Left renal pelvis (tissue), 4 donors: ENCODE results near the gene LYPD3. TPM values are rescaled to one million over a fixed set of nuclear protein-coding genes. Genes with fewer than 3 reads are reported as not detected.

Experiments used
- DNase-seq, 4 donors: peaks; one replicate each; pipeline ENCODE4 v3.0.0-alpha.2; 2013; ENCODE audit warnings: low read depth in 4 of 4, low spot score in 3 of 4
- polyA plus RNA-seq, 4 donors: library from polyadenylated mRNA; unstranded; fragments of 120-200 nt; gene quantifications; one replicate each; pipeline ENCODE4 v1.2.1, GENCODE V29; 2013; ENCODE audit not compliant: insufficient read length in 4 of 4

Gene LYPD3
- polyA plus RNA-seq, 4 donors = 1.3 to 4.1 (median 2.7) TPM

DNA sequence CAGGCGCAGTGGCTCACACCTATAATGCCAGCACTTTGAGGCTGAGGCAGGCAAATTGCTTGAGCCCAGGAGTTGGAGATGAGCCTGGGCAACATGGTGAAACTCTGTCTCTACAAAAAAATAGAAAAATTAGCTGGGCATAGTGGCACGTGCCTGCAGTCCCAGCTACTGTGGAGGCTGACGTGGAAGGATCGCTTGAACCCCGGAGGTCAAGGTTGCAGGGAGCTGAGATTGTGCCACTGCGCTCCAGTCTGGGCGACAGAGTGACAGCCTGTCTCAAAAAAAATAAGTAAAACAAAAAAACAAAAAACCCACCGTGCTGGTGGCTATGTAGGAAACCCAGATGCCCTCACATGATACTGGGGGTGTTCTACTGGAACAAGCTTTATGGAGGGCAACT, 22.8 kb upstream of the LYPD3 start:
- DNase-seq = no peak

DNA sequence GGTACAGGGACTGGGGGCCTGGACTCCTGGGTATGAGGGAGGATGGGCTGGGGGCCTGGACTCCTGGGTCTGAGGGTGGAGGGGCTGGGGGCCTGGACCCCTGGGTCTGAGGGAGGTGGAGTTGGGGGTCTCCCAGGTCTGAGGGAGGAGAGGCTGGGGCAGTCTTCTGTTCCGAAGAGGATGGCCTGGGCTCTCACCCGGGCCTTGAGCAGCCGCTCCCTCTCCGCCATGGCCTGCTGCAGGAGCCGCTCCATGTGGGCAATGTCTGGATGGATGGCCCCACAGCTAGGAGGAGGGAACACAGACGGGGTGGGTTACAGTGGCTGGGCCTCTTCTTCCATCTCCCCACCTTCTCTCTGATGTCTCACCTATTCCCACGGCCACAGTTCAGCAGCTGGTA, 21.0 kb upstream of the LYPD3 start:
- DNase-seq = no peak

DNA sequence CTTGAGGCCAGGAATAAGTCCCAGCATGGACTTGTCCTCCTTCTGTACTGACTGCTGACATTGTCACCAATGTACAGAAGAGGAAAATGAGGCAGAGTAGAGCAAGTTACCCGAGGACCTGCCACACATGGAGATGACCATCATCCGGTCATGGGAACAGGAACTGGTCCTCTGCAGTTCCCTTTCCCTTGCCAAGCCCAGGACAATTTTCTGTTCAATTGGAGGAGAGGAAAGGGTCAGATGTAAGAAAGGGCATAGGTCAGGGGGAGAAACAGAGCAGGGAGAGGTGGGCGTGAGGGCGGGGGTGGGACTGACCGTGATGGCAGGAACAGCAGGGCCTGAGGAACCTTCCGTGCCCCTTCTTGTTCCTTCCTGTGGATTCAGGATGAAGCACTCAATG, 20.5 kb upstream of the LYPD3 start:
- no peak for DNase-seq

DNA sequence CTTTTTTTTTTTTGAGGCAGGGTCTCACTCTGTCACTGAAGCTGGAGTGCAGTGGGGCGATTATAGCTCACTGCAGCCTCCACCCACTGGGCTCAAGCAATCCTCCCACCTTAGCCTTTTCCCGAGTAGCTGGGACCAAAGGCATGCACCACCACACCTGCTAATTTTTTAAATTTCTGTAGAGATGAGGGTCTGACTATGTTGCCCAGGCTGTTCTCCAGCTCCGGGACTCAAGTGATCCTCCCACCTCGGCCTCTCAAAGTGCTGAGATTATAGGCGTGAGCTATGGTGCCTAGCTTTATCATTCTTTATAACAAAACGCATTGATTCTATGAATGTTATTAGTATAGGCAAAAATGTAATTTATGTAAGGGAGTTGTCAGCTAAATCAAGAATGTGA, 17.9 kb upstream of the LYPD3 start:
- DNase-seq = no peak

DNA sequence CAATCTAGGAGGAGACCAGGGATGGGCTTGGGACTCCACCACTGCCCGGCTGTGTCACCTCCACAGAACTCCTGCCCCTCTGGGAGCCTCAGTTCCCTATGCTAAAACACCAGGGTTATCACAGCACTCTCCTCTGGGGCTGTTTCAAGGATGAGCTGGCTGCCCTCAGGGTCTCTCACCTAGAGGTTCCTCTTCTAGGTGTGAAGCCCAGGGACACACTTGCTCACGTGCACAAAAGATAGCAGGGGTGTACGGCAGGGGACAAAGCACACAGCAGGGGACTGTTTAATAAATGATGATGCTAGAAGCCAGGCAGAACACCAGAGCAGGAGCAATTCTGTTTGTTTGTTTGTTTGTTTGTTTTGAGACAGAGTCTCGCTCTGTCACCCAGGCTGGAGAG, 16.8 kb upstream of the LYPD3 start:
- DNase-seq = no peak

- no peak for DNase-seq
These were observed 16.3 kb upstream of the LYPD3 start for GRCh38 chr19:43481701-43482100.

- no peak for DNase-seq
These were observed 15.2 kb upstream of the LYPD3 start for GRCh38 chr19:43480574-43480973.

GRCh38 chr19:43479961-43480561, 14.7 kb upstream of the LYPD3 start:
- no peak for DNase-seq

GRCh38 chr19:43479226-43479625, 13.8 kb upstream of the LYPD3 start:
- no peak for DNase-seq

DNA sequence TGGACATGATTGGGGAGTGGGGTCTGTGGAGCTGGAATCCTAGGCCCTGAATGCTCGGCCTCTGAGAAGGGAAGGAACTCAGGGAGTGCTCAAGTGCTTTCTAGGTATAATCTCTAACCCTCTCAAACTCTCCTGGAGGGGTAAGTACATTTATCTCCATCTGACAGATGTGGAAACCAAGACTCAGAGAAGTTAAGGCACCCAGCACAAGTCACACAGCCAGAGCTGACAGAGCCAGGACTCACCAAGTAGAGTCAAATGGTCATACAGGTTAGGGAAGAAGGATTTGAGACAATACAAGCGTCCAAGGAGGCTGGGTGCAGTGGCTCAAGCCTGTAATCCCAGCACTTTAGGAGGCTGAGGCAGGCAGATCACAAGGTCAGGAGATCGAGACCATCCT, 12.9 kb upstream of the LYPD3 start:
- no peak for DNase-seq

DNA sequence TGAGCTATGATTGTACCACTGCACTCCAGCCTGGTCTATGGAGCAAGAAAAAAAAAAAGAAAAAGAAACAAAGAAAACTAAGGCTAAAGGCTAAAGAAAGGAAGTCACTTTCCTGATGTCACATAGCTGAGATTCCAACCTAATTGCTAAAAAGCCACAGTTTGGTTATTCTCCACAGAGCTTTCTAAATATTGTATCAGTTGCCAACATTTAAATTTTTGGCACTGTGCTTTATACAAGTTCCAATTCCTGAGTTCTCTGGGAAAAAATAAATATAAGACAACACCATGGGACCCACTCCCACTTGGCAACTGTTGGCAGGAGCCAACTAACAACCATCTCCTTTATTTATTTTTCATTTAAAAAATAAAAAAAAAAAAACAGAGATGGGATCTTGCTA, 11.2 kb upstream of the LYPD3 start:
- no peak for DNase-seq

DNA sequence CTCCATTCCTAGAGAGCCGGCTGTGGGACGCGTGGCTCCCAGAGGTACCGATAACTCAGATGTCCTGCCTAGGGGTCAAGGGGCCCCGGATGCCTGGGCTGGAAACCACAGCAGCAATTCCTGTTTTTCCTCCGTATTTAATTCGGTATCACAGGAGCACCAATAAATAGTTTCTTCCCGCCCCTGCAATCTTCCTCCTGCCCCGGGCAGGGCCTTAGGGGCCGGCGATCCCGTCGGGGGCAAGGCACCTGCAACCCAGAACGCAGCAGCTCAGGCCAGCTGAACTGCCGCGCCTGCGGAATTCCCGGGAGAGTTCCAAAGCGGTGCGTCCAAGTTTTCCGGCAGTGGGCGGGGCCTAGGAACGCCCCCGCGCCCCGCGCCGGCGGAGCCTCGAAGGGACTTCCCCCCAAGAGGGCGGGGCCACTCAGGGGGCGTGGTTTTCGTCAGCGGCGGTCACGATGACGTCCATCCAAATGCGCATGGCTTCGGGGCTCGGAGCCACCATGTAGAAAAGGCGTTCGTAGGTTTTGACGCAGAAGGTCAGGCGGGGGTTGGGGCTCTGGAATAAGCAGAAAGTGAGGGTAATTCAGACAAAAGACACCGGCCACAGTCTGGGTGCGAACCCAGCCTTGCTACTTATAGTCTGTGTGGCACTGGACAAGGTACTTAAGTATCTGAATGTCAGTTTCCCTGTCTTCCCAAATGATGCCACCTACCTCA, 9.7 kb upstream of the LYPD3 start:
- peak; percentile 79 to 88 (median 84) for DNase-seq

DNA sequence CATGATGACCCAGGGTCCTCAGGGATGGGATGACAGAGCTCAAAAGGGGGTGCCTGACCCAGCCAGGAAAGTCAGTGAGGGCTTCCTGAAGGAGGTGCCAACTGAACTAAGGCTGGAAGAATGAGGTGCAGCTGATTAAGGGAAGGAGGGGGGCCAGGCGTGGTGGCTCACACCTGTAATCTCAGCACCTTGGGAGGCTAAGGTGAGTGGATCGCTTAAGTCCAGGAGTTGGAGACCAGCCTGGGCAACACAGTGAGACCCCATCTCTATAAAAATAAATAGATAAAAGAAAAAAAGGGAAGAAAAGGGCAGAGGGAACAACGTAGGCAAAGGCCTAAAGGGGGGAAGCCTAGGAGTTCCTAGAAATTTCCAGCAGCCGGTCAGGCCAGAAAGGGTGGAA, 9.1 kb upstream of the LYPD3 start:
- no peak for DNase-seq

- no peak for DNase-seq
These were observed 5.7 kb upstream of the LYPD3 start for GRCh38 chr19:43471091-43471490.

GRCh38 chr19:43470288-43470687, 4.9 kb upstream of the LYPD3 start:
- DNase-seq = no peak

DNA sequence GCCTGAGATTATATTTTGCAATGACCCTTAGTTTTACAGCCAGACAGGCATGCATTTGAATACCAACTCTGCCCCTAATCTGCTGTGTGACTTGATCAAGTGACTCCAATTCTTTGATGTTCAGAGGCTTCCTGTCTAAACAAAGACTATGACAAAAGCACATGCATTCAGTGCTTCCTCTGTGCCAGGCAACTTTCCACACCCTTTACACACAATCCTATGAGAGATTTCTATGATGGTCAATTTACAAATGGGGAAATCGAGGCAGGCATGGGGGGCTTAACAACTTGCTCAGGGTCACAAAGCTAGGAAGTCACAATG, 3.7 kb upstream of the LYPD3 start:
- DNase-seq = no peak

DNA sequence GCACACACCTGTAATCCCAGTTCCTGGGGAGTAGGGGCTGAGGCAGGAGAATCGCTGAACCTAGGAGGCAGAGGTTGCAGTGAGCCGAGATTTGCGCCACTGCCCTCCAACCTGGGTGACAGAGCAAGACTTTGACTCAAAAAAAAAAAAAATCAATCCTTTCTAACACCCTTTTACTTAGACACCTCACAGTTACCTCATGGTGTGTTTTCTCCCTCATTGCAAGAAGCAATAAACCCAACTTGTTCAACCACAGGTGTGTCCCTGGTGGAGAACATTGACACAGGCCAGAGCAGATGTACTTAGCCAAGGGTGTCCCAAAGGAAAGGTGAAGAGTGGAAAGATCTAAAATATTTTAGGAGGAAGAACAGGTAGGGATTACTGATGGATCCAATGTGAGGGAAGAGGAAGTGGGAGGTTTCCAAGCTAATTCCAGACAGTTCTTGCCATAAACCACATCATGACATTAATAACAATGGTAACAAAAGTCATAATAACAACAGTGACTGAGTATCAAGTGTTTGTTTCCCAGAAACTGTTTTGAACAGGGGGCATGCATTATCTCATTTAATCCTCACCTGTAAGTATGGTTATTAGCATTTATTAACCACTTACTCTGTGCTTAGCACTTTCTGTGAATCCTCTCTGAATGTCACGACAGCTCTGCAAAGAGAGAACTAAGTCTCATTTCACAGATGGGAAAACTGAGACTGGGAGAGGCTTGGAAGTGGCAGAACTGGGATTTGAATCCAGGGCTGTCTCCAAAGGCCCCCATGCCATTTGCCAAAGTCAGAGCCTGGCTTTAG, 3.1 kb upstream of the LYPD3 start:
- DNase-seq = no peak

DNA sequence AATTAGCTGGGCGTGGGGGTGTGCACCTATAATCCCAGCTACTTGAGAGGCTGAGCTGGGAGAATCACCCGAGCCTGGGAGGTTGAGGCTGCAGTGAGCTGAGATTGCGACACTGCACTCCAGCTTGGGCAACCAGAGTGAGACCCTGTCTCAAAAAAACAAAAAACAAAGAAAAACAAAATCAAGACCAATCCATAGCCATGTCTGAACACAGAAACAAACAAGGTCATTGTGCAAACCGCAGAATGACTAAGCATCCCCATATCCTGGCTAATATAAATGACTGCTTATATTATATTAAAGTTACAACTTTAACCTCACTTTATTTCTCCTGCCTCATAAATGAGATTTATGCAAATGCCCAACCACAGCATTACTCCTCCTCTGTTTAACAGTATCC, 2.3 kb upstream of the LYPD3 start:
- no peak for DNase-seq

DNA sequence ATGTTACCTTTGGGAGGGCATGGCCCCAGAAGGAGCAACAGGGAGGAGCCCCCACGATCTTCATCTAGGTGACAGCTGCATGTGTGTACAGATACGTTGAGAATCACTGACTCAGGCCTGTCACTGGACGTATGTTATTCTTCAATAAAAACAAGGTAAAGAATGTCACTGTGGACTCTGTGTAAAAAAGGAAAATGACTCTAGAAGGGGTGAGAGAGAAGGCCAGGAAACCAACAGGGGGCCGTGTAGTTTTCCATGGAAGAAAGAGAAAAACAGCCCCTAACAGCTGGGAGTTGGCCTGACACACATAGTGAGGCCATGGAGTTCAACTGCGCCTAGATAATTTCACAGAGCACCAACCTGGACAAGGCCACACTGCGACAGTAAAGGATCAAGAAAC, 1.9 kb upstream of the LYPD3 start:
- DNase-seq = no peak

DNA sequence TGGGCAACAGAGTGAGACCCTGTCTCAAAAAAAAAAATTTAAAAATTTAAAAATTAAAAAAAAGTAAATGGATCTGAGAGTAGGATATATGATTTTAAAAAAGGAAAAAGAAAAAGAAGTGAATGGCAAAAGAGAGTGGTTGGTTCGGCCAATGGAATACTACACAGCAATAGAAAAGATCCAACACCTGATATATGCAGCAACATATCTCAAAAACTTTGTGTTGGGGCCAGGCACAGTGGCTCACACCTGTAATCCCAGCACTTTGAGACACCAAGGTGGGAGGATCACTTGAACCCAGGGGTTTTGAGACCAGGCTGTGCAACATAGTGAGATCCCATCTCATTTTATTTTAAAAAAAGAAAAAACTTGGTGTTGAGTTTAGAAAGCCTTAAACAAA, 1.4 kb upstream of the LYPD3 start:
- no peak for DNase-seq

DNA sequence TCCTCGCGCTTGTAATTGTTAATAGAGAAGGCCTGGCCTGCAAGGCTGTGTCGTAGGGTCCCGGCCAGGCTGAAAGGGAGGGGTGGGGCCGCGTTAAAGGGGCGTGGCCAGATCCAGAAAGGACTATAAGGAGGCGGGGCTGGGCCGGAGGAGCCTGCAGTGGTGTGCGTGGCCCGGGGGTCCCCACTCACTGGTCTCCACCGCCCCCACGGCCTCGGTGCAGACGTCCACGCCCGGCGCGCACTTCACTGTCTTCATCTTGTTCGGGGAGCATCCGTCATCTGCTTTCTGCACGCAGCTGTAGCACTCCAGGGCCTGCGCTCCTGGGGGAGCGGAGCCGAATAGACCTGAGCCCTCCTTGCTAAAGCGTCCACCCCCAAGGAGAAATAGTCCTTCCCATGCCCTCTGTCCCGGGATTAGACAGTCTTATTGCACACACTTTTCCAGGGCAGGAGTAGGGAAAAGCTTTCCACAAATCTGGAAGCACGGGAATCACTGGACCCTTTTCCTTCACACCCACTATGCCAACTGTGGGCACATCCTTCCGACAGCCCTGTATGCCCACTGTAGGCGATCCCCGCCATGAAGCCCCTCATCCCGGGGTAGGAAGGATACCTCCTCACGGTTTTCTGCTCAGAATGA, 1.2 kb downstream of the LYPD3 start:
- DNase-seq = peak in 3 of 4 donors; percentile 25 to 49 (median 37)
